HG03439 (cell line): ENCODE measurements around the gene ADM2.
"Not testable (repeated sequence)": the region's sequence is repeated elsewhere in the genome, so short reads cannot be mapped to it uniquely, and the experiment has no call there.

ENCODE experiments used
- ATAC-seq: cut with Tn5 transposase; IDR thresholded peaks from one replicate; pipeline ENCODE4 v1.9.1; 2021; ENCODE audit warnings: mild to moderate bottlenecking, moderate library complexity; ENCODE audit not compliant: unreplicated experiment

ADM2 gene

GRCh38 chr22:50505276-50505775 is 24.0 kb downstream of the ADM2 start:
- no peak for ATAC-seq

GRCh38 chr22:50505776-50506610 is 24.6 kb downstream of the ADM2 start:
- ATAC-seq = no peak

- peak; percentile 5 for ATAC-seq
Observed at GRCh38 chr22:50506611-50507420, 25.5 kb downstream of the ADM2 start.

GRCh38 chr22:50507421-50507990 is 26.2 kb downstream of the ADM2 start, which contains the start of gene LMF2:
Gene LMF2, minus strand, starts transcription at chr22:50507702. Its CDS starts 27 bp downstream, at chr22:50507675.
- ATAC-seq = peak; percentile 40

GRCh38 chr22:50507991-50508884 is 26.9 kb downstream of the ADM2 start, which contains the start of gene NCAPH2:
Gene NCAPH2, plus strand, starts transcription at chr22:50508224. Its CDS starts 114 bp downstream, at chr22:50508338.
- peak; percentile 75 for ATAC-seq

- no peak for ATAC-seq
Observed at GRCh38 chr22:50508897-50509296, 27.6 kb downstream of the ADM2 start.

GRCh38 chr22:50513175-50513574 is 31.8 kb downstream of the ADM2 start:
- no peak for ATAC-seq

- no peak for ATAC-seq
Observed at GRCh38 chr22:50516068-50516467, 34.7 kb downstream of the ADM2 start.

- ATAC-seq = no peak
Observed at GRCh38 chr22:50516891-50517290, 35.5 kb downstream of the ADM2 start.

GRCh38 chr22:50517495-50518260 is 36.3 kb downstream of the ADM2 start:
- ATAC-seq = no peak

- no peak for ATAC-seq
Observed at GRCh38 chr22:50518606-50519005, 37.3 kb downstream of the ADM2 start.

GRCh38 chr22:50519151-50519550 is 37.8 kb downstream of the ADM2 start:
- no peak for ATAC-seq

GRCh38 chr22:50520184-50520583 is 38.8 kb downstream of the ADM2 start:
- not testable (repeated sequence) for ATAC-seq

- ATAC-seq = no peak
Observed at GRCh38 chr22:50520826-50521453, 39.6 kb downstream of the ADM2 start.

- ATAC-seq = no peak
Observed at GRCh38 chr22:50521710-50522109, 40.4 kb downstream of the ADM2 start.

GRCh38 chr22:50522208-50522805 is 41.0 kb downstream of the ADM2 start:
- ATAC-seq = no peak

GRCh38 chr22:50522806-50523438 is 41.6 kb downstream of the ADM2 start:
- ATAC-seq = no peak

- ATAC-seq = no peak
Observed at GRCh38 chr22:50523458-50523805, 42.1 kb downstream of the ADM2 start.
